Measurements from ENCODE around the gene NR2E1. TPM values are rescaled to one million over a fixed set of nuclear protein-coding genes. Genes with fewer than 3 reads are reported as not detected.

The NR2E1 gene
- total and polyA plus RNA-seq, 11 donors = not detected

- ATAC-seq (no peak), DNase-seq (no peak)
- Histone ChIP-seq H3K9me3 (no peaks in the 10 kb centered on the region), H3K4me3 (peak overlapping the region in 4 of 12 donors; percentile 3 to 30 (median 11)), H3K36me3 (no peaks in the 10 kb centered on the region), H3K27ac (no peak overlapping the region), H3K4me1 (peaks cover 0 to 26% (median 11%) of the 10 kb centered on the region in 12 donors), H3K27me3 (peaks cover 27 to 98% (median 84%) of the 10 kb centered on the region in 9 donors)
- intact Hi-C loops (cut with DNase I) = no loop called here
- TF ChIP-seq POLR2A (IDR thresholded peaks at IDR 0.05) = no peak
- 7 to 11% (median 9%) methylated on average over 31 to 46 of the region's 46 CpGs for WGBS, 4 donors
These were observed 10.7 kb downstream of the NR2E1 start for GRCh38 chr6:108176281-108177089.

GRCh38 chr6:108179741-108180140 lies 13.9 kb downstream of the NR2E1 start:
- intact Hi-C loops (cut with DNase I) = no loop called here
- Histone ChIP-seq H3K4me3 (no peak overlapping the region), H3K36me3 (no peaks in the 10 kb centered on the region), H3K27me3 (peaks cover 21 to 87% (median 53%) of the 10 kb centered on the region in 9 donors), H3K4me1 (peaks cover 0 to 19% (median 10%) of the 10 kb centered on the region in 12 donors), H3K9me3 (no peaks in the 10 kb centered on the region), H3K27ac (no peak overlapping the region)
- TF ChIP-seq POLR2A (IDR thresholded peaks at IDR 0.05) (no peak), CTCF (IDR thresholded peaks at IDR 0.05) (no peak)
- WGBS, 4 donors = 14 to 21% (median 20%) methylated on average over 4 of the region's 4 CpGs
- ATAC-seq (no peak), DNase-seq (no peak)

GRCh38 chr6:108180266-108180665 lies 14.4 kb downstream of the NR2E1 start:
- ATAC-seq = no peak
- H3K9me3 ChIP-seq = no peaks in the 10 kb centered on the region
- no peak for DNase-seq
- intact Hi-C loops (cut with DNase I) = no loop called here
- H3K4me3 ChIP-seq = no peak overlapping the region
- TF ChIP-seq POLR2A (IDR thresholded peaks at IDR 0.05) = no peak
- TF ChIP-seq CTCF (IDR thresholded peaks at IDR 0.05) = no peak
- H3K4me1 ChIP-seq = peaks cover 0 to 14% (median 10%) of the 10 kb centered on the region in 12 donors
- peaks cover 17 to 81% (median 47%) of the 10 kb centered on the region in 9 donors for H3K27me3 ChIP-seq
- no peak overlapping the region for H3K27ac ChIP-seq
- no peaks in the 10 kb centered on the region for H3K36me3 ChIP-seq
- 10 to 33% (median 23%) methylated on average over 1 of the region's 1 CpG for WGBS, 4 donors

GRCh38 chr6:108180776-108181175 lies 15.0 kb downstream of the NR2E1 start:
- Histone ChIP-seq H3K9me3 (no peaks in the 10 kb centered on the region), H3K4me1 (peaks cover 0 to 9% (median 7%) of the 10 kb centered on the region in 12 donors), H3K27ac (no peak overlapping the region), H3K27me3 (peaks cover 12 to 76% (median 42%) of the 10 kb centered on the region in 9 donors), H3K36me3 (no peaks in the 10 kb centered on the region), H3K4me3 (no peak overlapping the region)
- intact Hi-C loops (cut with DNase I) = no loop called here
- TF ChIP-seq POLR2A (IDR thresholded peaks at IDR 0.05) = no peak
- TF ChIP-seq CTCF (IDR thresholded peaks at IDR 0.05) = no peak
- no peak for DNase-seq
- 57 to 64% (median 61%) methylated on average over 6 of the region's 6 CpGs for WGBS, 4 donors
- ATAC-seq = no peak

Data from heart left ventricle (tissue), 16 donors.